GM08714 (cell line): Measurements from ENCODE around the gene TMEM123.

ENCODE experiments used
- H3K4me3 ChIP-seq: fragments of 200-500 bp; sonication (Bioruptor generic); 2 replicates; pipeline ENCODE4 v1.5.1; 2014; ENCODE audit warnings: mild to moderate bottlenecking, low read length, inconsistent platforms
- ZNF274 ChIP-seq: IDR thresholded peaks from 2 replicates; pipeline ENCODE4 v1.6.1; 2012; ENCODE audit warnings: mild to moderate bottlenecking, low read depth, low read length

TMEM123 gene

GRCh38 chr11:102452461-102453301, at the start of gene TMEM123:
TSS of gene TMEM123 (minus strand) at chr11:102452765. CDS start at chr11:102452623, 142 bp downstream.
- TF ChIP-seq ZNF274, result no peak
- H3K4me3 ChIP-seq, result peak within 1 kb of the TSS; percentile 75

- no peak for TF ChIP-seq ZNF274
- H3K4me3 ChIP-seq, result no peak overlapping the region
Measured at GRCh38 chr11:102500829-102501228, 48.3 kb upstream of the TMEM123 start.

- TF ChIP-seq ZNF274, result no peak
- no peak overlapping the region for H3K4me3 ChIP-seq
Measured at GRCh38 chr11:102499931-102500330, 47.4 kb upstream of the TMEM123 start.

GRCh38 chr11:102499151-102499550, 46.6 kb upstream of the TMEM123 start:
- no peak overlapping the region for H3K4me3 ChIP-seq
- no peak for TF ChIP-seq ZNF274

GRCh38 chr11:102497061-102497460, 44.5 kb upstream of the TMEM123 start:
- no peak for TF ChIP-seq ZNF274
- no peak overlapping the region for H3K4me3 ChIP-seq

- no peak for TF ChIP-seq ZNF274
- no peak overlapping the region for H3K4me3 ChIP-seq
Measured at GRCh38 chr11:102495161-102496042, 42.8 kb upstream of the TMEM123 start.

GRCh38 chr11:102494216-102494615, 41.7 kb upstream of the TMEM123 start:
- TF ChIP-seq ZNF274, result no peak
- no peak overlapping the region for H3K4me3 ChIP-seq

GRCh38 chr11:102493524-102493923, 41.0 kb upstream of the TMEM123 start:
- no peak overlapping the region for H3K4me3 ChIP-seq
- no peak for TF ChIP-seq ZNF274

GRCh38 chr11:102491969-102492368, 39.4 kb upstream of the TMEM123 start:
- H3K4me3 ChIP-seq, result no peak overlapping the region
- TF ChIP-seq ZNF274, result no peak

- TF ChIP-seq ZNF274, result no peak
- no peak overlapping the region for H3K4me3 ChIP-seq
Measured at GRCh38 chr11:102489186-102490145, 36.9 kb upstream of the TMEM123 start.

- no peak for TF ChIP-seq ZNF274
Measured at GRCh38 chr11:102488208-102488607, 35.6 kb upstream of the TMEM123 start.

GRCh38 chr11:102487214-102487613, 34.6 kb upstream of the TMEM123 start:
- TF ChIP-seq ZNF274, result no peak
- no peak overlapping the region for H3K4me3 ChIP-seq

More at GRCh38 chr11:102488208-102488607, 35.6 kb upstream of the TMEM123 start:
- no peak overlapping the region for H3K4me3 ChIP-seq

- no peak overlapping the region for H3K4me3 ChIP-seq
- no peak for TF ChIP-seq ZNF274
Measured at GRCh38 chr11:102486584-102486983, 34.0 kb upstream of the TMEM123 start.

GRCh38 chr11:102485095-102485722, 32.6 kb upstream of the TMEM123 start:
- H3K4me3 ChIP-seq, result no peak overlapping the region
- TF ChIP-seq ZNF274, result no peak
